GM19438 (cell line): ENCODE measurements around the gene MT1G.
"Not testable (repeated sequence)": the region's sequence is repeated elsewhere in the genome, so short reads cannot be mapped to it uniquely, and the experiment has no call there.

Experiments used
- ATAC-seq: cut with Tn5 transposase; IDR thresholded peaks from one replicate; pipeline ENCODE4 v1.9.1; 2021; ENCODE audit warnings: low read depth; ENCODE audit not compliant: unreplicated experiment

MT1G gene

DNA sequence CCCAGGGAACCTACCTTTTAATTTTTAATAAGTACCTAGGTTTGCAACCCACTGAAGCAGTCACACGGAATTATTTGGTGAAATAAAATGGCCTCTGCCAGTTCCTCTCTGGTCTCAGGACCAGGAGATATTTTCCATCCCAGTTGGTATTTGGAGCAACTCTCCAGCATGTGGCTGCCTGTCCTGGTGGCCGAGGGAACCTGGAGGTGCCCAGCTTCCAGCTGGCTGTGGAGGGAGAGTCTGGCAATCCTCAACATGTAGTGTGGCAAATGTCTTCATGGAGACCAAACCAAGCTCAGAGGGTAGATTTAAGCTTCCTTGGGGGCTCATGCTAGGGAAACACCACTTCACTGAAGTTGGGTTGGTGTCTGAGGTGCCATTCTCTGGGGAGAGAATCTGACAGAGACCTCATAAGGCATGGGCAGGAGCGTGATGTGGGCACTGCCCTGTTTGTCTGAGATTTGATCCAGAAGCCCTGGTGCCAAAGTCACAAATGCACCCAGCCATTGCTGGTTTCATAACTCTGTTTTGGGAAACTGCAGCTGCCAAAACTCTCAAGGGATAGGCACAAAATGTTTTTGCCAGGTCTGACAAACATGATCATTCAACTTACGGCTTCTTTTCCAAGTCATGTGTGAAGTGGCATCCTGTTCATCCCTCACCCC lies 17.2 kb upstream of the MT1G start:
- ATAC-seq: no peak

DNA sequence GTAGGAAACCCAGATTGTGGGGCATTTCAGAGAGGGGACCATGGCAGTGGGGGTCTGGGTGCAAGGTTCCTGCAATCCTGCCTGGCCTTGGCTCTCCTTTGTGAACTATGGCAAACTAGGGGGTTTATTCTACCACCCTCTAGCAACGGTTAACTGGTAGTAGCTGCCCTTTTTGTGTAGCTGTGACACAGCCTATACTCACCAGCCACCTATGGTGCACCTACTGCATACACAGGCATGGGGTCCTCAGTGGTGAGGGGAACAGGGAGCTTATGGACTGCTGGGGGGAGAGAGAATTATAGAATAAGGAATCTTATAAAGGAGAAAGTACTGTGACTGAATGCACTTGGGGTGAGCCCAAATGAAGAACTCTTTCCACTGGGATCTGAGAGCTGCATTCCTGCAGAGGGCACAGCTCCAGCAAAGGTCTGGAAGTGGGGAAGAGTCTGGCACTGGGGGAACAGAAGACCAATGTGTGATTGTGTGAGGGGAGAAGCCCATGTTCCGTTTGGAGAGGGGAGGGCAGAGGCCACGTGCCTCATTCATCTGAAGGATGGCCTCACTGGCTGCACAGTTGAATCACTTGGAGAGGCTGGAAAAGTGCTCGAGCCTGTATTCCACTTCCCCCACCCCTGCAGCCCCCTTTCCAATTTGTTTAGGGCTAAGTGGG lies 16.5 kb upstream of the MT1G start:
- no peak for ATAC-seq

DNA sequence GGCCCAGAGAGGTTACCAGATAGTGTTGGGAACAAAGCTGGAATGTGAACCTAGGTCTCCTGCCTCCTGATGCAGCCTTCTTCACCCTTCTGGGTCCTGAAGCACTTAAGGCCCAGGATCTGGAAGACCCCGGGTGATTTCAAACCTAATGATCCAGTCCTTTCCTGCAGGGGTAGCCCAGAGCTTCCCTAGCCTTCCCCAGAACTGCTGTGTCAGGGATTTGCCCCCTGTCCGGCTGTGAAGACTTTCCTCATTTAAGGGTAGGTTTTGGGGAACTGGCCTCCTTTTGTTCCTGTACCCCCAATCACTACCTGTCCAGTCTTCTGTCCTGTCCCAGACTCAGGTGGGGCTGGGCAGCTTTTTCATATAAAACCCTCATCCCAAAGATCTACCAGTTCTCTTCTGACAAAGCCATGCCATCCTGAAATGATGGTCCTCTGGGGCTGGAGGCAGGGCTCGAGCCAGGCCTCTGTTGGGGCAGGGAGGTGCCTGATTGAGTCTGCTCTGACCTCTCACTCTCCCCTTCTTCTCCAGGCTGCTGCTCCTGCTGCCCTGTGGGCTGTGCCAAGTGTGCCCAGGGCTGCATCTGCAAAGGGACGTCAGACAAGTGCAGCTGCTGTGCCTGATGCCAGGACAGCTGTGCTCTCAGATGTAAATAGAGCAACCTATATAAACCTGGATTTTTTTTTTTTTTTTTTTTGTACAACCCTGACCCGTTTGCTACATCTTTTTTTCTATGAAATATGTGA lies 15.7 kb upstream of the MT1G start:
- ATAC-seq: no peak

DNA sequence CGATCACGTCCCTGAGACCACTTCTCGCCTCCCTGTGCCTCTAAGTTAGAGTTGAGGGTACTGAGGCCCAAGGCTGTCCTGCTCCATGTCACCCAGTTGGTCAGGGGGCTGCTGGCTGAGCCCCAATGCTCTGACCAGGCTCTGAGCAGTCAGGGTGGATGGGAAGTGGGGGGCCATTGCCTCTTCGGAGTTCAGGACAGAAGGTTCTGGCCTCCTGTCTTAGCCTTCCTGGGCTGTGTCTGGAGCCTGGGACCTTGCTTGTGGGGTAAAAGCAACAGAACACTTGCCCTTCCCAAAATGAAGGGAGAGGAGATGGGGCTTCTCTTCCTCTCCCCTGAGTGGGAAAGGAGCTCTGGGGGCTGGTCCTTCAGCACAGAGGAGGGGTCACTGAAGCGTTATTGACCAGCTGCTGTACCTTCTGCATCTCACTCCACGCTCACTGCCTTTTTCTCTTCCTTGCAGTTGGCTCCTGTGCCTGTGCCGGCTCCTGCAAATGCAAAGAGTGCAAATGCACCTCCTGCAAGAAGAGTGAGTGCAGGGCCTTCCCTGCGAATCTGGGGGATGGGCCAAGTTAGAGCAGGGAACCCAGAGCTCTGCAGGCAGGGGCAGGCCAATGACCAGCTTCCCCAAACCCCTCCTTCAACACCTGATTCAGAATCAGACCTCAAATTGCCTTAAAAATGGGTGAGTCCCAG lies 15.0 kb upstream of the MT1G start:
- peak; percentile 27 for ATAC-seq

DNA sequence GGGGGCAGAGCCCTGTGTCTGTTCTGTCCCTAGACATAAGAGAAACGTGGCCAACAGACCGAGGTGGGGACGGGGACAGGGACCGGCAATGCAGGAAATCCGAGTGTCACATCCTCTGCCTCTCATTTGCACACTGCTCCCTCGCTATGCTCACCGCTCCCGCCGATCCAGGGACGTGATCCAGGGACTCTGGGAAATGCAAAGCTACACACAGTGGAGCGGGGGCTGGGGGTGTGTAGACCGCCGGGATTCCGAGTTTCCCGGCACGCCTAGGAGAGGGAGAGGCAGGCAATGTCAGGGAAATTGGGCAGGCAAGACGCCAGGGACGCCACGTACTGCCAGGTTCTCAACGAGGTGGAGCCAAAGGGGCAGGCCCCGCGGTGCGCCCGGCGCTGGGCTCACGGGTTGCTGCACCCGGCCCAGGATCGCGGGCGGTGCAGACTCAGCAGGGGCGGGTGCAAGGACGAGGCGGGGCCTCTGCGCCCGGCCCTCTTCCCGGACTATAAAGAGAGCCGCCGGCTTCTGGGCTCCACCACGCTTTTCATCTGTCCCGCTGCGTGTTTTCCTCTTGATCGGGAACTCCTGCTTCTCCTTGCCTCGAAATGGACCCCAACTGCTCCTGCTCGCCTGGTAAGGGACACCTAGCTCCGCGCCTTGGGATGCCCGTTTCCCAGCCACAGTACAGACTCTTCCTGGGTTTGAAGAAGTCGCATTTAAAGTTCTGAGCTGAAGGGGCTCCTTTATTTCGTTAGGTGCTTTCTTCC lies 14.3 kb upstream of the MT1G start, which contains the start of gene MT1X:
MT1X (plus strand) TSS at position 532 of the 764 bp plus-strand sequence; CDS start at position 603, 71 bp downstream.
- peak; percentile 91 for ATAC-seq

DNA sequence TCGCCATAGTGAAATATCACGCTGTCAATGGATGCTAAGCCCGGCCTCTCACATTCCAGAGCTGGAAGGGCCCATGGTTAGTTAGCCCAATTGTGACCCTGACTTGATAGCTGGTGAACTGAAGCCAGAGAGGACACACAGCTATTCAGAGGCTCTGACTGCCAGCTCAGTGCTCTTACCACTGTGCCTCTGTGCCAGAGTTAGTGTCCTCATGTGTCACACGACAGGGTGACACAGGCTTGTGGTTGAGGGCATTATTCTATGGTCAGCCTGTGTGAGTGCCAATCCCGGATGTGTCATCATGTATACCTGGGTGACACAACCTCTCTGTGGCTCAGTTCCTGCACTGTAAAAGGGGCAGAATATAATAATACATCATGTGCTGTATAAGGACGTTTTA lies 12.0 kb upstream of the MT1G start:
- ATAC-seq: no peak

DNA sequence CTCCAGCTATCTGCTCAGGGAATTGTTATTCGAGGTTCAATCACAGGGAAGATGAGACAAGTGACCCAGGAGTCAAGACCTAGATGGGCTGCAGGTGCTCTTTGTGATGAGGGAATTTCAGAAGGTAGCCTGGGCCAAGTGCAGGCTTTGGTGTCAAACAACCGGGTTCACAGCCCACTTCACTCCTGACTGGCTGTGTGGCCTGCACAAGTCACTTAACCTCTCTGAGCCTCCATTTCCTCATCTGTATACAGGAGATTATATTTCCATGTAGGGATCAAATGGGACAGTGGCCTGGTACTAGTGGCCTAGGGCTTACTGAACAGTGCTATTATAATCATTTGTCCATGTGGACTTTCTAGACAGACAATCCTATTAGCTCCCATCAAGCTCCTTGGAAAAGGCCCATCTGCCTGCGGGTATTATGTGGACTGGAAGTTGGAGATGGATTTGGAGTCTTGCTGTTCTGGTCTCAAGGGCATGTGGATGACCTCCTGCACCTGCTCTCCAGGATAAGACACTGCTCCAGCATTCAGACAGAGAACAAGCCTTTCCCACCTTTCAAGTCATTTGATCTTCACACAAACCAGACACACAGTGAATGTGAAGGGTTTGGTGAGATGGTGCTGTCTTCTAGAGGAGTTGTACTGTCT lies 11.3 kb upstream of the MT1G start:
- ATAC-seq: no peak

DNA sequence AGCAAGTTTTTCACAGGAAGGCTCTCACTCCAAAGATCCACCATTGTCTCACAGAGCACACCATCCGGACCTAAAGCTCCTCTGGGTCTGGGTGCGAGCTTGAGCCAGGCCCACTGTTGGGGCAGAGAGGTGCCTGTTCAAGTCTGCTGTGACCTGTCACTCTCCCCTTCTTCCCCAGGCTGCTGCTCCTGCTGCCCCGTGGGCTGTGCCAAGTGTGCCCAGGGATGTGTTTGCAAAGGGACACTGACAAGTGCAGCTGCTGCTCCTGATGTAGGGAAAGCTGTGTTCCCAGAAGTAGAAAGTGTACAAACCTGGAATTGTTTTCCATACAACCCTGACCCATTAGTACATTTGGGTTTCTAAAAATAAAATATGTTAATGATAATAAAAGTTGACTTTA lies 9.6 kb upstream of the MT1G start:
- no peak for ATAC-seq

DNA sequence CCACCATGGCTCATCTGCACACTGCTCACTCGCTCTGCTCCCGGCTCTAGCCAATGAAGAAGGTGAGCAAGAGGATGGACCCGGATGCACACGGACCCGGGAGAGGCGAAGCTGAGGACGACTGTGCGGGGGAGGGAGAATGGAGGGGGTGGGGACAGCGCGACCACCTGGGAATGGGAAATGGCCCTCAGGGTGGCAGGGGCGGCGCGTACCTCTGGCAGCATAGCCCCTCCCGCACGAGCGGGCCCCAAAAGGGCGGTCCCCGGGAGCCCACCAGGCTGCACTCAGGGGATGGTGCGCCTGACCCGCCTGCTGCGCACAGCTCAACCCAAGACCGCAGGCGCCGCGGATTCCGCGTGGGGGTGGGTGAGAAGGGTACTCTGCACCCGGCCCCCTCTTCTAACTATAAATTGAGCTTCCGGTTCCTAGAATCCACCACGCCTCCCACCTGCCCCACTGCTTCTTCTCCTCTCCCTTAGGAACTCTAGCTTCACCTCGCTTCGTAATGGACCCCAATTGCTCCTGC lies 7.9 kb upstream of the MT1G start:
- no peak for ATAC-seq

DNA sequence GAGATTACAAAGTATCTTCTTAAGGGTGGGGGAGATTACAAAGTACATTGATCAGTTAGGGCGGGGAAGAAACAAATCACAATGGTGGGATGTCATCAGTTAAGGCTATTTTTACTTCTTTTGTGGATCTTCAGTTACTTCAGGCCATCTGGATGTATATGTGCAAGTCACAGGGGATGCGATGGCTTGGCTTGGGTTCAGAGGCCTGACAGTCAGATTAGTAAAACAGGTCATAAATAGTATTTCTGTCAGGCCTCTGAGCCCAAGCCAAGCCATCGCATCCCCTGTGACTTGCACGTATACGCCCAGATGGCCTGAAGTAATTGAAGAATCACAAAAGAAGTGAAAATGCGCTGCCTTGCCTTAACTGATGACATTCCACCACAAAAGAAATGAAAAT lies 6.7 kb upstream of the MT1G start:
- not testable (repeated sequence) for ATAC-seq

DNA sequence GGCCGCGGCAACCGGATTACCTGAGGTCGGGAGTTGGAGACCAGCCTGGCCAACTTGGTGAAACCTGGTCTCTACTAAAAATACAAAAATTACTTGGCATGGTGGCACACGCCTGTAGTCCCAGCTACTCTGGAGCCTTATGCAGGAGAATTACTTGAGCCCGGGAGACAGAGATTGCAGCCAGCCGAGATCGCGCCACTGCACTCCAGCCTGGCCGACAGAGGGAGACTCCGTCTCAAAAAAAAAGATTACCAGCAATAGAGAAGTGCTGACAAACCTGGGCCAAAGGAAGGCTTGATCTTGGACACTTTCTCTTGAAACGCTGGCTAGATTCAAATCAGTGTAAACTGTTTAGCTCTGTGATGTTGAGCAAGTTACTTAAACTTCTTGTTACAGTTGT lies 6.1 kb upstream of the MT1G start:
- no peak for ATAC-seq

DNA sequence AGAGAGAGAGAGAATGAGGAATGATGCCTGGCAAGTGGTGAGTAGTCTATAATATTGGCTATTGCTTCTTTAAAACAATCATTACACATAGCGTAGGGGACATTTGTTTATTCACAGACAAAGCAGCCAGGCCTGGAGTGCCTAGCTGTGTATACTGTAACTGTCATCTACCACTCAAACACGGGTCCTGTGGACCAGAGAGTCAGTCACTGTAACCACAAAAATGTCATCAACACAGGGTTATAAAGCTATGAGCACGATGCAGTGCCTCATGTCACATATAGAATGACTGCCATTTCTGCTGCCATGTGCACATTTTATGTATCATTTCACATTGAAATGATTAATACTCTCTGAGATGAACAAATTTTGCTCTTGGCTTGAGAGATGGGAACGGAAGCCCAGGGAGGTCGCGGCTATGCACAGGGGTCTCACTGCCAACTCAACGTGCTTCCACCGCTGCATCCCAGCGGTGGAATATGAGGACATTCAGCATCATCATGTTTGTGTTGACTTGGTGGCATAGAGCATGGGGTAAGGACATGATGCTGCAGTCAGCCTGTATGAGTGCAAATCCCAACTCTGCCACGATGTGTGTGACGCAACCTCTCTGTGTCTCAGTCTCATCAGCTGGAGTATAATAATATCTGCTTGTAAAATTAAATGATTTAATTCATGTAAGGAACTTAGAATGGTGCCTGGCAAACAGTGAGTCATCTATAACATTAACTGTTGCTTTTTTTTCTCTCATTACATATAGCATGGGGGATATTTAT lies 5.1 kb upstream of the MT1G start:
- no peak for ATAC-seq

DNA sequence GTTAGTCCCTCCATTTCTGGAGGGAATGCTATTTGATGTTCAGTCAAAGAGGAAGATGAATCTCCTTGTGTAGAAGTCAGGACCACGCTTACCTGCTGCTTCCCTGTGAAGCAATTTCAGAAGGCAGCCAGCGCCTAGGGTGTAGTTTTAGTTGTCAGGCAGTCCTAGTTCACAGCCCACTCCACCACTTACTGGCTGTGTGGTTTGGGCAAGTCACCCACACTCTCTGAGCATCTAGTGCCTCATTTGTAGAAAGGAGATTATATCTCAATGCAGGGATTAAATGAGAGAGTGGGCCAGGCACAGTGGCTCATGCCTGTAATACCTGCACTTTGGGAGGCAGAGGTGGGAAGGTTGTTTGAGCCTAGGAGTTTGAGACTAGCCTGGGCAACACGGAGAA lies 4.3 kb upstream of the MT1G start:
- ATAC-seq: not testable (repeated sequence)

DNA sequence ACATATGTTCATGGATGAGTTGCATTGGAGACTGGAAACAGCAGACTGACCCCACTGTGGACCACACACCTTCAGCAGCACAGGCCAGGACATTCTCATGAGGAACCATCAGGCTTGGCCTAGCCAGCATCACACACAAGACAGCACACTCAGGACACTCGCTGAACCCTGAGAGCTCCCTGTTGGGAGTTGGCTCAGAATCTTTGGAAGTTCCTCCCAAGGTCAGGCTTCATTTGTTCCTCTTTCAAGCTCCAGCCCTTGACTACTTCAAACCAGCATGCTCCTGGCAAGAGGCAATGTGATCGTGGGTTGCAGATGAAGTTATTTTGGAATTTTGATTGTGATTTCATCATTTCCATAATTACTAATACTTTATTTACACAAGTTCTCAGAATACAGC lies 3.8 kb upstream of the MT1G start:
- not testable (repeated sequence) for ATAC-seq

DNA sequence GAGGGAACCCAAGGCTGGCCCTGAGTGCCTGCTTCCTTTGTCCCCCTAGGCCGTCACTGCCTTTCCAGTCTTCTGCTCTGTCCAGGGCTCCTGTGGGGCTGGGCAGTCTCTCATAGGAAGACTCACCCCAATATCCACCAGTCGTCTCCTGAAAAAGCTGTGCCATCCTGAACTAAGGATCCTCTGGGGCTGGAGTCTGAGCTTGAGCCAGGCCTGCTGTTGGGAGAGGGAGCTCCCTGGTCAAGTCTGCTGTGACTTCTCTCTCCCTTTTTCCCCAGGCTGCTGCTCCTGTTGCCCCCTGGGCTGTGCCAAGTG lies 2.7 kb upstream of the MT1G start:
- ATAC-seq: no peak

DNA sequence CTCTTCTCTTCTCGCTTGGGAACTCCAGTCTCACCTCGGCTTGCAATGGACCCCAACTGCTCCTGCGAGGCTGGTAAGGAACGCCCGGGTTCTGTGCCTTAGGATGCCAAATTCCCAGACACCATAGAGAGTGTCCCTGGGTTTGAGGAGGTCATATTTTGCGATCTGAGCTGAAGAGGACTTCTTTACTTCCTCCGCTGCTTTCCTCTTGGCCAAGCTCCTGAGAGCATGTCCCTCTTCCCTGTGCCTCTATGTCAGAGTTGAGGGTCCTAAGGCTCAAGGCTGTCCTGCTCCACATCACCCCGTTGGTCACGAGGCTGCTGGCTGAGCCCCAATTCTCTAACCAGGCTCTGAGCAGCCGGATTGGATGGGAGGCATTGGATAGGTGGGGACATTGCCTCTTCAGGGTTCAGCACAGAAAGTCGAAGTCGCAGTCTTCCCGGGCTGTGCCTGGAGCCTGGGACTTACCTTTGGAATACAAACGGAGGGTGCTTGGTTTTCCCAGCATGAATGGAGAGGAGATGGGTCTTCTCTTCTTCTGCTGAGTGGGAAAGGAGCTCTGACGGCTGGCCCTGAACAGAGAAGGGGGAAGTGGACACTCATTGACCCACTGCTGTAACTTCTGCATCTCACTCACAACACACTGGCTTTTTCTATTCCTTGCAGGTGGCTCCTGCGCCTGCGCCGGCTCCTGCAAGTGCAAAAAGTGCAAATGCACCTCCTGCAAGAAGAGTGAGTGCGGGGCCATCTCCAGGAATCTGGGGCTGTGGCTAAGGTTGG lies 2.2 kb upstream of the MT1G start:
- ATAC-seq: no peak

DNA sequence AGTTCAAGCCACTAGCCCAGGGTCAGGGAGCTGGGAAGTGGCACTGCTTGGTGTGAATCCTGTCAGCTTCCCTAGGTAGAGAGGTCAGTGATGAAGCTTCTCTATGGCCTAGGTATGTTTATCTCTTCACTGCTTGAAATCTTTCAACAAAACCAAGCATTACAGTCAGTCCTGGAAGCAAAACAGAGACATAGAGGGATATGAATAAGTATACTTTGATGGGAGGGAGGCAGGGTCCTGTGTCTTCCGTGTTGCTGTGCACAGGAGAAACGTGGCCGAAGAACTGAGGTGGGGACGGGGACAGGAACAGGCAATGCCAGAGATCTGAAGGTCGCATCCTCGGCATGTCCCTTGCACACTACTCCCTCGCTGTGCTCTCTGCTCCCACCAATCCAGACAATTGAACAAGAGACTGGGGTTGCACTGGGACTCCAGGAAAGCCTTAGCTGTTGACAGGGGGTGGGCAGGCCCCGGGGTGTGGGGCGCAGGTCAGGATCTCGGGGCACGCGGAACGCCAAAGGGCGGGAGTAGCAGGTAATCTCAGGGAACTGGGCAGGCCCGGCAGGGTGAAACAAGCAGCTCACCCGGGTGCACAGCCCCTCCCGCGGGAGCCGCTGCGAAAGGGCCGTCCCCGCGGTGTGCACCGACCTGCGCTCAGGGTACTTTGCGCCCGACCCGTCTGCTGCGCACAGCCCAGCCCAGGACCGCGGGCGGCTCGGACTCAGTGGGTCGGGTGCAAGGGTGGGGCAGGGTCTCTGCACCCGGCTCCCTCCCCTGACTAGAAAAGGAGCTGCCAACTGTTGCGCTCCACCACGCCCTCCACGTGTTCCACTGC lies 1.4 kb upstream of the MT1G start, which contains the start of gene MT1H:
MT1H (plus strand) TSS at position 810 of the 835 bp plus-strand sequence. CDS start 71 bp downstream, outside the sequence.
- ATAC-seq: no peak
